CD14-positive monocyte (primary cell): ENCODE data around the gene TMEM141. TPM values are rescaled to one million over a fixed set of nuclear protein-coding genes. Genes with fewer than 3 reads are reported as not detected.
A peak's percentile ranks its signal among the peaks of the same experiment; 100 is the strongest.
"Not testable (repeated sequence)": the region's sequence is repeated elsewhere in the genome, so short reads cannot be mapped to it uniquely, and the experiment has no call there.

Experiments used
- DNase-seq, 3 donors: peaks; one replicate each; pipeline ENCODE4 v3.0.0-alpha.2; 2011 to 2022
- H2AFZ ChIP-seq: 2 replicates; pipeline ENCODE4 v1.6.0; 2012; ENCODE audit warnings: mild to moderate bottlenecking, low read depth, low read length, inconsistent platforms; ENCODE audit not compliant: insufficient read depth, poor library complexity, severe bottlenecking
- H3K27ac ChIP-seq, 2 donors: 1 replicate in 1 of 2; 2 replicates in 1 of 2; pipeline ENCODE4 v1.5.1; 2012 to 2013; ENCODE audit warnings: low read length in 2 of 2, control low read depth in 1 of 2, inconsistent platforms in 1 of 2, low read depth in 1 of 2, mild to moderate bottlenecking in 1 of 2
- H3K27me3 ChIP-seq, 2 donors: one replicate each; pipeline versions ENCODE4 v1.6.0 to v1.6.1; 2011 to 2013; ENCODE audit warnings: low read length in 2 of 2; ENCODE audit not compliant: control insufficient read depth in 2 of 2, insufficient read depth in 2 of 2
- H3K36me3 ChIP-seq, 2 donors: replicated peaks in 1 of 2; 1 replicate in 1 of 2; 2 replicates in 1 of 2; pipeline versions ENCODE4 v1.5.1 to v1.6.1; 2012 to 2013; ENCODE audit warnings: low read length in 2 of 2, control low read depth in 1 of 2, inconsistent platforms in 1 of 2, mild to moderate bottlenecking in 1 of 2; ENCODE audit not compliant: insufficient read depth in 2 of 2, control insufficient read depth in 1 of 2
- H3K4me1 ChIP-seq, 2 donors: 1 replicate in 1 of 2; 2 replicates in 1 of 2; pipeline versions ENCODE4 v1.5.1 to v1.6.1; 2012 to 2013; ENCODE audit warnings: low read length in 2 of 2, control low read depth in 1 of 2, inconsistent platforms in 1 of 2, mild to moderate bottlenecking in 1 of 2, moderate library complexity in 1 of 2; ENCODE audit not compliant: insufficient read depth in 2 of 2, control insufficient read depth in 1 of 2
- H3K4me2 ChIP-seq: replicated peaks from 2 replicates; pipeline ENCODE3; 2012; ENCODE audit warnings: low read length, moderate library complexity, mild to moderate bottlenecking; ENCODE audit not compliant: poor library complexity, severe bottlenecking; ENCODE audit errors: extremely low read depth
- H3K4me3 ChIP-seq, 3 experiments: fragments of 200-600 bp in 1 of 3; sonication (generic) in 1 of 3; replicated peaks in 1 of 3; 1 replicate in 2 of 3; 2 replicates in 1 of 3; pipeline ENCODE4 v1.5.1; 2011 to 2013; ENCODE audit warnings: low read length in 3 of 3, mild to moderate bottlenecking in 3 of 3, control low read depth in 2 of 3, low read depth in 2 of 3, inconsistent platforms in 1 of 3, moderate library complexity in 1 of 3
- H3K79me2 ChIP-seq: 2 replicates; pipeline ENCODE4 v1.6.0; 2012; ENCODE audit warnings: mild to moderate bottlenecking, control low read depth, inconsistent platforms, low read length, moderate library complexity; ENCODE audit not compliant: insufficient read depth
- H3K9ac ChIP-seq: 2 replicates; pipeline ENCODE4 v1.6.0; 2017; ENCODE audit warnings: low read length, mild to moderate bottlenecking; ENCODE audit not compliant: insufficient read depth, poor library complexity, severe bottlenecking
- H3K9me3 ChIP-seq, 2 donors: replicated peaks in 1 of 2; 1 replicate in 1 of 2; 2 replicates in 1 of 2; pipeline versions ENCODE4 v1.5.1 to v1.6.1; 2012 to 2013; ENCODE audit warnings: low read length in 2 of 2, control low read depth in 1 of 2; ENCODE audit not compliant: control insufficient read depth in 1 of 2, insufficient read depth in 1 of 2
- H4K20me1 ChIP-seq: 2 replicates; pipeline ENCODE4 v1.6.0; 2012; ENCODE audit warnings: mild to moderate bottlenecking, low read length, control low read depth, moderate library complexity; ENCODE audit not compliant: insufficient read depth
- H3K27ac Mint-ChIP-seq, 7 donors: one replicate each; pipeline ENCODE4 v1.8.0; 2020; ENCODE audit warnings: mild to moderate bottlenecking in 7 of 7, mixed read lengths in 7 of 7, moderate library complexity in 6 of 7, inconsistent platforms in 2 of 7
- H3K27me3 Mint-ChIP-seq, 3 donors: one replicate each; pipeline ENCODE4 v1.8.0; 2021 to 2022; ENCODE audit warnings: low read depth in 3 of 3, mild to moderate bottlenecking in 3 of 3, mixed read lengths in 3 of 3, moderate library complexity in 3 of 3, inconsistent platforms in 1 of 3
- H3K36me3 Mint-ChIP-seq, 2 donors: one replicate each; pipeline ENCODE4 v1.8.0; 2020; ENCODE audit warnings: mixed read lengths in 2 of 2, inconsistent platforms in 1 of 2, mild to moderate bottlenecking in 1 of 2
- H3K4me1 Mint-ChIP-seq: one replicate; pipeline ENCODE4 v1.8.0; 2020; ENCODE audit warnings: mild to moderate bottlenecking, mixed read lengths
- H3K4me3 Mint-ChIP-seq, 2 donors: one replicate each; pipeline ENCODE4 v1.8.0; 2020; ENCODE audit warnings: mild to moderate bottlenecking in 2 of 2, mixed read lengths in 2 of 2, moderate library complexity in 1 of 2
- H3K9me3 Mint-ChIP-seq, 7 donors: one replicate each; pipeline ENCODE4 v1.8.0; 2020 to 2022; ENCODE audit warnings: mixed read lengths in 7 of 7, mild to moderate bottlenecking in 6 of 7, moderate library complexity in 6 of 7, inconsistent platforms in 2 of 7
- WGBS: methylation state at CpG from one replicate; pipeline ENCODE4 v1.1.5; 2013; ENCODE audit warnings: missing lambda C conversion rate; ENCODE audit not compliant: insufficient coverage; 5-methylcytosine and 5-hydroxymethylcytosine counted together
- intact Hi-C, 2 donors: fragments of 100-400 bp; cut with micrococcal nuclease; formaldehyde crosslinking; loops; one replicate each; pipeline versions ENCODE4 v1.15.0 to v1.15.1; 2023
- polyA plus RNA-seq, 3 donors: library from polyadenylated mRNA; depleted of rRNA in 1 of 3; unstranded in 2 of 3; stranded (reverse) in 1 of 3; fragments of 300-500 nt in 2 of 3; fragments of >200 nt in 1 of 3; fragmentation: Illumina TruSeq in 2 of 3; gene quantifications; 1 replicate in 2 of 3; 2 replicates in 1 of 3; pipeline ENCODE4 v1.2.3, GENCODE V29; 2012 to 2021
- TF ChIP-seq, protein P1 (sequence below): fragments of 200-600 bp; IDR thresholded peaks from one replicate; pipeline ENCODE4 v1.8.0; 2022; ENCODE audit warnings: antibody characterized with exemption, mild to moderate bottlenecking

TMEM141 gene
- polyA plus RNA-seq, 3 donors: 33.1 to 47.2 (median 39.2) TPM

DNA sequence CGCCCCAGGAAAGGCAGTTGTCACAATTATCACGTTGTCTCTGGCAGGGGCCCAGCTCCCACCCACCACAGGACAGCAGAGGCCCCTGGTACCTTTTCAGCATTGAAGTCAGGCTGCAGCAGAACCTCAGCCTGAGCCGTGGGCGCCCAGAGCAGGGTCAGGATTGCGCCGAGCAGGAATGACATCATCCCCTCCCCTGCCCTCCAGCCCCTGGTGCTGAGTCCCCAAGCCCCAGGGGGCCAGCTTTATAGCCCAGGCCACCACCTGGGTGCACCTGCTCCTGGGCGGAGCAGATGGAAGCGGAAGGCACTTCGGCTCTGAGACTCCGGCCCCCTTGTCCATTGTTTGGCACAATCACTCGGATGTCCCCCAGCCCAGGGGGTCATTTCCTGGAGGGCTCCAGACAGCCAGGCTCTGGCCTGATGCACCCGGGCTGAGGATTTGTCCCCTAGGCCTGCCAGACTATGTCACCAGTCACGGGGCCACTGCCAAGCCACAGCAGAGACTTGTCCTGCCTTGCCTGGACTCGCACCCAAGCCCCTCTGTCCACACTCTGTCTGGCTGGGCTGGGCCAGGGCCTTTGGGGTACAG, 26.7 kb upstream of the TMEM141 start, which contains the start of gene LCN15:
Gene LCN15 (minus strand): TSS at position 218 of the 591 bp plus-strand sequence. CDS start 30 bp downstream, at position 188.
- H3K79me2 ChIP-seq: no peaks in the 10 kb centered on the region
- no peaks in the 10 kb centered on the region for H3K36me3 ChIP-seq
- no peak within 1 kb of the TSS for H2AFZ ChIP-seq
- Mint-ChIP-seq H3K27me3 (peaks cover 10 to 23% (median 20%) of the 10 kb centered on the region in 3 donors), H3K4me3 (no peak within 1 kb of the TSS), H3K9me3 (peaks cover 0 to 2% (median 0%) of the 10 kb centered on the region in 7 donors), H3K27ac (peak within 1 kb of the TSS in 1 of 7 donors; percentile 31), H3K36me3 (no peaks in the 10 kb centered on the region), H3K4me1 (peaks cover 13% of the 10 kb centered on the region)
- H3K4me1 ChIP-seq: no peaks in the 10 kb centered on the region
- no peak for DNase-seq
- no peak within 1 kb of the TSS for H3K4me3 ChIP-seq
- TF ChIP-seq, protein P1, sequence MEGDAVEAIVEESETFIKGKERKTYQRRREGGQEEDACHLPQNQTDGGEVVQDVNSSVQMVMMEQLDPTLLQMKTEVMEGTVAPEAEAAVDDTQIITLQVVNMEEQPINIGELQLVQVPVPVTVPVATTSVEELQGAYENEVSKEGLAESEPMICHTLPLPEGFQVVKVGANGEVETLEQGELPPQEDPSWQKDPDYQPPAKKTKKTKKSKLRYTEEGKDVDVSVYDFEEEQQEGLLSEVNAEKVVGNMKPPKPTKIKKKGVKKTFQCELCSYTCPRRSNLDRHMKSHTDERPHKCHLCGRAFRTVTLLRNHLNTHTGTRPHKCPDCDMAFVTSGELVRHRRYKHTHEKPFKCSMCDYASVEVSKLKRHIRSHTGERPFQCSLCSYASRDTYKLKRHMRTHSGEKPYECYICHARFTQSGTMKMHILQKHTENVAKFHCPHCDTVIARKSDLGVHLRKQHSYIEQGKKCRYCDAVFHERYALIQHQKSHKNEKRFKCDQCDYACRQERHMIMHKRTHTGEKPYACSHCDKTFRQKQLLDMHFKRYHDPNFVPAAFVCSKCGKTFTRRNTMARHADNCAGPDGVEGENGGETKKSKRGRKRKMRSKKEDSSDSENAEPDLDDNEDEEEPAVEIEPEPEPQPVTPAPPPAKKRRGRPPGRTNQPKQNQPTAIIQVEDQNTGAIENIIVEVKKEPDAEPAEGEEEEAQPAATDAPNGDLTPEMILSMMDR: no peak
- no peaks in the 10 kb centered on the region for H3K27me3 ChIP-seq
- intact Hi-C loops: no loop called here
- H3K27ac ChIP-seq: no peak within 1 kb of the TSS
- no peaks in the 10 kb centered on the region for H4K20me1 ChIP-seq
- WGBS: 92% methylated on average over 9 of the region's 14 CpGs
- no peaks in the 10 kb centered on the region for H3K9me3 ChIP-seq
- H3K9ac ChIP-seq: no peak within 1 kb of the TSS
- no peak within 1 kb of the TSS for H3K4me2 ChIP-seq

DNA sequence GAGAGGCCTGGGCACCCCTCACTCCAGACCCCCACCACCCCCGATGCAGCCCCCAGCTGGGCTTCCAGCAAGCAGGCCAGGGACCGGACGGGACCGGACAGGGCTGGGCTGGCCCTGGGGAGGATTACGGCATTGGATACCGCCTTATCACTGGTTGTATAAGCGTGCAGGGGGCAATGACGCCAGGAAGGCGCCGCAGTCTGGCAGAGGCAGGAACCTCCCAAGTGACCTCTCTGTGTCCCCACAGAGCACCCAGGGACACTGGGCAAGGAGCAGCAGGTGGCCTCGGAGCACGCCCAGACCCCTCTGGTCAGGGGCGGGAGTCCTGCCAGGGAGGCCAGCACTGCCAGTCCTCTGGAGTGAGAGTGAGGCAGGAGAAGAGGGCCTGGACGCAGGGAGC, 26.1 kb upstream of the TMEM141 start:
- intact Hi-C loops: no loop called here
- H3K27me3 ChIP-seq: no peaks in the 10 kb centered on the region
- no peak overlapping the region for H3K4me3 ChIP-seq
- WGBS: 97% methylated on average over 8 of the region's 14 CpGs
- H2AFZ ChIP-seq: no peak overlapping the region
- H3K27me3 Mint-ChIP-seq: peaks cover 10 to 27% (median 20%) of the 10 kb centered on the region in 3 donors
- DNase-seq: no peak
- TF ChIP-seq, protein P1: no peak
- no peak overlapping the region for H3K27ac ChIP-seq
- no peaks in the 10 kb centered on the region for H4K20me1 ChIP-seq
- H3K9me3 ChIP-seq: no peaks in the 10 kb centered on the region
- peaks cover 0 to 2% (median 0%) of the 10 kb centered on the region in 7 donors for H3K9me3 Mint-ChIP-seq
- H3K36me3 Mint-ChIP-seq: no peaks in the 10 kb centered on the region
- no peaks in the 10 kb centered on the region for H3K4me1 ChIP-seq
- peaks cover 13% of the 10 kb centered on the region for H3K4me1 Mint-ChIP-seq
- H3K27ac Mint-ChIP-seq: no peak overlapping the region
- H3K4me2 ChIP-seq: no peak overlapping the region
- H3K79me2 ChIP-seq: no peaks in the 10 kb centered on the region
- H3K36me3 ChIP-seq: no peaks in the 10 kb centered on the region
- no peak overlapping the region for H3K4me3 Mint-ChIP-seq
- H3K9ac ChIP-seq: no peak overlapping the region

DNA sequence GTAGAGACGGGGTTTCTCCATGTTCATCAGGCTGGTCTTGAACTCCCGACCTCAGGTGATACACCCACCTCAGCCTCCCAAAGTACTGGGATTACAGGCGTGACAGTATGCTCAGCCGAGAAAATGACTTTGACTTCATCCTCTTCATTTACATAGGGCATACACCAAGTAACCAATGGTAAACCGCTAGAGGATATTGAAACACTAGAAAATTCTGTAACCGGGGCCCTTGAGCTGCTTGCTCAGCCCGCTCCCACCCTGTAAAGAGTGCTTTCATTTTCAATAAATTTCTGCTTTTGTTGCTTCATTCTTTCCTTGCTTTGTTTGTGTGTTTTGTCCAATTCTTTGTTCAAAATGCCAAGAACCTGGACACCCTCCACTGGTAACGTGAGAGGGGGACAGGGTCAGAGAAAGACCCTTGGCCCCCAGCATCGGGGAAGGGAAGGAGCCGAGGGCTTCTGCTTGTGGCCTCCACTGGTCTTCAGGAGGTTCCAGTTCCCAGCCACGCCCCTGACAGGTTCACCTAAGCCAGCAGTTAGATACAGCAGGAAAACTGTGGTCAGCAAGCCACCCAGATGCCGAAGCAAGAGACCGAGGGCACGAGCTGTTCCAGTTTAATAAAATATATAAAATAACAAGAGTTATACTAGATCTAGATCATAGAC, 25.3 kb upstream of the TMEM141 start:
- H4K20me1 ChIP-seq, H3K4me3 ChIP-seq, intact Hi-C loops, H3K36me3 ChIP-seq, H3K36me3 Mint-ChIP-seq, H2AFZ ChIP-seq, H3K9me3 Mint-ChIP-seq, H3K27me3 ChIP-seq, H3K27ac ChIP-seq, H3K9ac ChIP-seq, H3K4me3 Mint-ChIP-seq, H3K4me1 ChIP-seq, H3K79me2 ChIP-seq, H3K9me3 ChIP-seq, DNase-seq, H3K4me2 ChIP-seq: not testable (repeated sequence)
- Mint-ChIP-seq H3K27me3 (peaks cover 12 to 28% (median 22%) of the 10 kb centered on the region in 3 donors), H3K27ac (peak overlapping the region in 2 of 7 donors; percentile 52 to 62), H3K4me1 (peaks cover 11% of the 10 kb centered on the region)
- 78% methylated on average over 6 of the region's 14 CpGs for WGBS
